Endometrial microvascular endothelial cells (primary cell): ENCODE results near the gene UACA. TPM values are rescaled to one million over a fixed set of nuclear protein-coding genes. Genes with fewer than 3 reads are reported as not detected.

Experiments used
- in situ Hi-C: cut with HindIII; loops from 2 replicates; pipeline ENCODE4 v1.10.0; 2017; ENCODE audit warnings: low sequenced_read_pairs, low pct_unique_long_range_greater_than_20kb; ENCODE audit errors: inconsistent ontology term
- total RNA-seq: library from RNA; depleted of rRNA; stranded (reverse); fragments of >200 nt; gene quantifications from one replicate; pipeline ENCODE4 v1.2.3, GENCODE V29; 2015; ENCODE audit errors: inconsistent ontology term

The UACA gene
- total RNA-seq, 1 donor from 2014 or later: 43.3 TPM

- in situ Hi-C loops: loop anchor here (25.0 kb wide), 1 partner anchor 88 kb away; no protein-coding TSS in a partner anchor
These were observed 112.6 kb downstream of the UACA start for GRCh38 chr15:70650567-70651302.

- in situ Hi-C loops: no loop called here
These were observed 116.0 kb downstream of the UACA start for GRCh38 chr15:70647396-70647795.

DNA sequence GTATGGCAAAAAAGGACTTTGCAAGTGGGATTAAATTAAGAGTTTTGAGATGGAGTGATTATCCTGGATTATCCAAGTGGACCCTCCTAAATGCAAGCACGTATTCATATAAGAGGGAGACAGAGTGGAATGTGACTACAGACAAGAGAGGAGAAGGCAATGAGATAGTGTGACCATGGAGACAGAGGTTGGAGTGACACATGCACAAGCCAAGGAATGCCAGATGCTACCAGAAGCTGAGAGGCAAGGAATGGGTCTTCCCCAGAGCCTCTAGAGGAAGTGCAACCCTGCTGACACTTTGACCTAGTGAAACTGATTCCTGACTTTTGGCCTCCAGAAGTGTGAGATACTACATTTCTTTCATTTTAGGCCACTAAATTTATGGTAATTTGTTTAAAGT, 117.2 kb downstream of the UACA start:
- in situ Hi-C loops: no loop called here

- in situ Hi-C loops: no loop called here
These were observed 119.6 kb downstream of the UACA start for GRCh38 chr15:70643783-70644125.

- in situ Hi-C loops: no loop called here
These were observed 120.1 kb downstream of the UACA start for GRCh38 chr15:70643106-70643782.

DNA sequence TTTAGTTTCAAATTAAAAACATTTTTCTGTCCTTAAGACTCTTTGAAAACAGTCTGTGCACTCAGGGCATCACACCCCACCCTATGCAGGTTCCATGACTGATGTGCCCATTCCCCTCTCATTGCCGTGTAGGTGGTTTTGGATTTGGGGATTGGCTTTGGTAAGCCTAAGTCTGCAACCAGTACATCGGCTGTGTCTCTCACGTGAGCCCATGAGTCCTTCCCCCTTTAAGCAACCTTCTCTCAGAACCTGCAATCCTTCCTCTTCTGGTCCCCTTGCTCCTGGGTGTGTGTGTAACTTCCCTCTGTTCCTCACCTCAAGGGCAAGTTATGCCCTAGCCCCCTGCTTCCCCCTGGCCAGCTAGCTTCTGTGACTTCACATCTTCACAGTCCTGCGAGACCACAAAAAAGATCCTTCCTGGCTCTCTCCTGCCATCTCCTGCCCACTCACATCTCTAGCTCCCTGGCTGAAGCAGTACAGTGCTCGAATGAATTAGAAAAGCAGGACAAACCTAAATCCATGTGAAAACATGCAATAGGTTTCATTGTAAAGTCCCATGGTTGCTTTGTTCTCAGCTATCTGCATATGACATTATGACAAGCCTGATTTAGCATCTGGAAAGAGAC, 126.7 kb downstream of the UACA start:
- in situ Hi-C loops: no loop called here

GRCh38 chr15:70635895-70636294, 127.5 kb downstream of the UACA start:
- in situ Hi-C loops: no loop called here

GRCh38 chr15:70633991-70634390, 129.4 kb downstream of the UACA start:
- in situ Hi-C loops: no loop called here

- in situ Hi-C loops: no loop called here
These were observed 130.1 kb downstream of the UACA start for GRCh38 chr15:70633103-70633831.

DNA sequence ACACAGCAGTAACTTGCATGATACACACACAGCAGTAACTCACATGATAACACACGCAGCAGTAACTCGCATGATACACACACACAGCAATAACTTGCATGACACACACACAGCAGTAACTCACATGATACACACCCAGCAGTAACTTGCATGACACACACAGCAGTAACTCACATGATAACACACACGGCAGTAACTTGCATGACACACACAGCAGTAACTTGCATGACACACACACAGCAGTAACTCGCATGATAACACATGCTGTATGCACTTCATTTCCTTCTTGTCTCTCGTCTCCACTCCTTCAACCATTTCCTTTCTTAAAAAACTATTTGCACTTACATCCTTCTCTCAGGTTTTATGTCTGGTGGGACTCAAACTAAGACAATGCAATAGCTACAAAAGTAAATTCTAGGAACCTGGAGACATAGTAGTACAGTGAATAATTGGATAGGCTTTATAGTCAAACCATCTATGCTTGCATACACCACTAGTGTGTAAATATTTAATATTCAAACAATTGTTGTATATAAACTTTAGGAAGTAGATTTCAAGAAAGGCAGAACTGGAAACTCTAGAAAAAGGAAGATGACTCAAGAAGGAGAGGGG, 130.8 kb downstream of the UACA start:
- in situ Hi-C loops: no loop called here

DNA sequence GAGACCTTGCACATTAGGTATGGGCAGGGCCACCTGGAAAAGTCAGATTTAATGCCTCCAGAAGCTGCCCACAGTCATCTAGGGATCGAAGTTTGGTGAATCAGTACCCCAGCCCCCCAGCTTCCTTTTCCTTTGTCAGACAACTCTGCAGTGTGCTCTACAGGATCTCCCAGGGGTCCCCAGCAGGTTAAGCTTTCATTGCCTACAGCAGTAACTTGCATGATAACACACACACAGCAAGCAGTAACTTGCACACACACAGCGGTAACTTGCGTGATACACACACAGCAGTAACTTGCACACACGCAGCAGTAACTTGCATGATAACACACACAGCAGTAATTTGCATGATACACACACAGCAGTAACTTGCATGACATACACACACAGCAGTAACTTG, 131.3 kb downstream of the UACA start:
- in situ Hi-C loops: no loop called here

DNA sequence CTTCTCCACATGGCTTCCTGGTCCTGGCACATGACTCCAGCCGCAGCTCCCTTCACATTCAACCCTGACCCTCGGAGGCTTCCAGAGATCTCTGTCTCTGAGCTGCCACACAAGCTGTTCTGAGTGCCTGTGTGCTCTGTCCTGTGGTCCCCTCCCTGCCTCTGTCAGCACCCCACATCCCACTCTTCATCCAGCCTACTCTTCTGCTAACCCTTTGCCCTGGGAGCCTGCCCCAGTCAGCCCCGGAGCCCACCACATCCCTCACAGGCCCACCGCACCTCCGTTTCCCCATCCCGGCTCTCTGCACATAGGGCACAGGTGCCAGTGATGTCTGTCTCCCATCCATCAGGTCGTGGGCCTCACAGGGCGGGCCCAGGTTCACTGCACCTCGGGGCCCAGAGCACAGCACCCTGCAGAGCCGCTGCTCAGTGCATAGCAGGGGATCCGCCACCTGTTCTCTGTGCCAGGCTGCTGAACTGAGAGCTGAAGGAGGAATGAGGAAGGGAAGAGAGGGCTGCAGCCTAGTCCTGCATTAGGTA, 133.6 kb downstream of the UACA start:
- in situ Hi-C loops: no loop called here

- in situ Hi-C loops: no loop called here
These were observed 134.8 kb downstream of the UACA start for GRCh38 chr15:70628549-70628896.

GRCh38 chr15:70627734-70628548, 135.4 kb downstream of the UACA start:
- in situ Hi-C loops: no loop called here

- in situ Hi-C loops: no loop called here
These were observed 136.0 kb downstream of the UACA start for GRCh38 chr15:70627322-70627721.

DNA sequence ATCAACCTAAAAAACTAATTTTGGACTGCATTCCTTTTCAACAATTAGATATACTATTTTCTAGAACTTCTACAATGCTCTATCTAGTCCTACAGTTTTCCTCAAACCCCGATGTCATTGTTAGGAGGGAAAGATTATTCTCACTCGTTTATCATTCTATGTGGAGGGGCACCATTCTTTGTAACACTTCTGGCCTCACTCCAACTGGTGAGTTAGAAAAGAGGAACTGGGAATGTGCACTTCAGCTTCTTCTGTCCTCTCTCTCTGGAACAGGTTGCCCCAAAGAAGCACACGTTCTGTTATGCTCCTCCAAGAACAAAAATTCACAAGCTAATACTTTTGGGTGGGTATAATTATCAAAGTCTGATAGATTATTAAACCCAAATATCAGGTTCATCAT, 137.9 kb downstream of the UACA start:
- in situ Hi-C loops: no loop called here

- in situ Hi-C loops: no loop called here
These were observed 138.3 kb downstream of the UACA start for GRCh38 chr15:70625011-70625410.

DNA sequence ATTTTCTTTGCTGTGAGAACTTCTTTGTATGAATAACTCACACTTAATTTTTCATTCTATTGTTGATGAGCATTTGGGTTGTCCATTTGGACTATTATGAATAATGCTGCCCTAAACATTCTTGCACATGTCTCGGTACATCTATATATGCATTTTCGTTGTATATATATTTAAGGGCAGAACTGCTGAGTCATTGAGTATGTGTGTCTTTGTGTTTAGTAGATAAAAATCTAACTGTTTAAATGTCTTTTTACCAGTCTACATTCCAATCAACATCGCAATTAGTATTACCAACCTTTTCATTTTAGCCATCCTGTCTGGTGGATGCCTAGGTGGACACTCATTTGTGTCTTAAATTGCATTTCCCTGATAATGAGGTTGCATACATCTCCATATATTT, 144.4 kb downstream of the UACA start:
- in situ Hi-C loops: no loop called here
